ENCODE results near the gene FLVCR1.

The FLVCR1 gene

DNA sequence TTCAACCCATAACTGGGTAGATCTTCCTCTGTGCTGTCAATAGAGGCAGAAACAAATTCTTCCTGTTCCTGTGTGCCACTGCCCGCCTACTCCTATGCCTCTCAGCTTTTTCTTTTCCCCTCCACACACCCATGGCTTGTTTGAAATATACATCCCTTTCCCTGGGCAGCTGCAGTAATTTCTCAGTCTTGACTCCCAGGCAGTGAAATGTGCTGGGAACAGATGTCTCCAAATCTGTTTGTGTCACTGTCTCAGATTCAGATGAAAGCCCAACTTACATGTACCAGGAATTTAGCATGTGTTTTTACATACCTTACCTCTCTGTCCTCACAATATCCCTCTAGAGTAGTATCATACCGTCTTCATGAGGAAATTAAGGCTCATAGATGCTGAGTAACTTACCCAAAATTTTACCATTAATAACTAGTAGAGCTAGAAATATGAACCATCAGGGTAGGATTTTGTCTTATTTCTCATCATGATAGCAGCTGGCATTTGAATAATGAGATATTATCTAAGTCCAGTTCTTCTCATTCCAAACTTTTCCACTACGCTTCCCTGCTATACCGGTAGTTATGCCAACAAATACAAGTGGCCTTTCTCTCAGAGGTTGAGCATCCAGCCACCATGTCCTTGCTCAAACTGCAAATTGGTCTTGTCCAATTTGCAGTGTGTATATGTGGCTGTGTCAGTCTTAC, 87.5 kb downstream of the FLVCR1 start:
- no peak for DNase-seq (ENCODE audit: low read depth)

DNA sequence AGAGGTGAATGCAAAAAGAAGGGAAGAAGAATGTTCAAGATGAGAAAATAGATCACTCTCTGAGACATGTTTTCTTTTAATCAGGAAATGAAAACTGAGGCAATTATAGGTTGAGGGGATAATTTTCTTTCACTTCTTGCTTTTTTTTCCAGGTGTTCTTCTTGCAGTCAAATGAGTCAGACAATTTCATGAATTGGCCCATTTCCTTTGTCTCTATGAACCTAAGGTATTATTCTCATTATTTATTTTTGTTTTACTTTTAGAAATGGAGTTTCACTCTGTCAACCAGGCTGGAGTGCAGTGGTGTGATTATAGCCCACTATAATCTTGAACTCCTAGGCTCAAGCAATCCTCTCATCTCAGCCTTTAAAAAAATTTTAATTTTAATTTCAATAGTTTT, 88.8 kb downstream of the FLVCR1 start:
- no peak for DNase-seq (ENCODE audit: low read depth)
